Stimulated activated CD4-positive, alpha-beta T cell treated with anti-CD3 and anti-CD28 coated beads, Interleukin-15, amount 100 ng/mL, for 1 hour (primary cell): ENCODE results near the gene ODAD3.
"Not testable (repeated sequence)": the region's sequence is repeated elsewhere in the genome, so short reads cannot be mapped to it uniquely, and the experiment has no call there.

Experiments
- DNase-seq, 2 donors: peaks; one replicate each; pipeline ENCODE4 v3.0.0-alpha.2; 2020; ENCODE audit warnings: low read depth in 1 of 2, low spot score in 1 of 2

Gene ODAD3

DNA sequence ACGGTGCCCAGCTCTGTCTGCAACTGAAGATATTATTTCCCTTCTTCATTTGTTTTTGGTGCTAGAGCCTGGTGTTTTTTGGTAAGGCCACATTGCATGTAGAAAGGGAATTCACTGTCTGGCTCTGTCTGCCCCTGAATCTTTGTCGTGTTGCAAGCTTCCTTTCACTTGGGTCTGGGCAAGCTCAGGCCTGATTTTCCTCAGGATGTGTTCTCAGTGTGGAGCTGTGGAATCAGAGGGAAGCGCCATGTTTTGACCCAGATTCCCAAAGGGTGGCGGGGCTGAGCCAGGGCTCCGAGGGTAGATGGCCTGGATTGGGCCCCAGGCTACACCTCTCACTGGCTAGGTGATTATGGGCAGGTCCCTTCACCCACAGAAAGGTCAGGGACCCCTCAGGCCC is 9.1 kb upstream of the ODAD3 start:
- no peak for DNase-seq

DNA sequence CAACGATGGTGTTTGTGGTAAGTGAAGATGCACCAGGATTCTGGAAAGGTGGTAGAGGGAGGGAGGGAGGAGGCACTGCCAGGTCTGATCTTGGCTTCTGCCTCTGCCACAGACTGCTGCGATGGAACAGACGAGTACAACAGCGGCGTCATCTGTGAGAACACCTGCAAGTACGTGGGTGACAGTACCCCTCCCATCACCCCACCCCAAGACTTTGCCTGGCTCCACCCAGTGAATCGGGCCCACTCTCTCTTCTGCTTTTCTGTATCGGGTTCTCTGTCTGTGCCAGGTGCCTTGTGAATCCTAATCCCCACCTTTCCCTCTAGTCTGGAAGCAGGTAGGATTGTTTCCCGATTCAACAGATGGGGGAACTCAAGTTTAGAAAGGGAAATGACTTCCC is 3.0 kb upstream of the ODAD3 start:
- DNase-seq, result no peak

DNA sequence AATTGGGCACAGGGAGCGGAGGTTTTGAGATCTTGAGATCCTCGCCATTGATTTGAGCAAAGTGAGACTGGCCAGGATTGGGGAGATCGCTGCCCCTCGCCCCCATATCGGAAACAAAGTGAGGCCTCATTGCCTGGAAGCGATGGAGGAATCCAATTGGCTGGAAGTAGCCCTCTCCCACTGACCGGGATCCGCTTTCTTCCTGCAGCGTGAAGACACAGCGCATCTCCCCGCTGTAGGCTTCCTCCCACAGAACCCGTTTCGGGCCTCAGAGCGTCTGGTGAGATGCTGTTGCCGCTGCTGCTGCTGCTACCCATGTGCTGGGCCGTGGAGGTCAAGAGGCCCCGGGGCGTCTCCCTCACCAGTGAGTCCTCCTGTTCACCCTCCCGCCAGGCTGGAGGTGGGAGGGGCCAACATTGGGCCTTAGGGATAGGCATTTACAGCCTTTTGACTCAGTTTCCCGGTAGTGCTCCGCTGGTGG is 952 bp upstream of the ODAD3 start:
- no peak for DNase-seq

DNA sequence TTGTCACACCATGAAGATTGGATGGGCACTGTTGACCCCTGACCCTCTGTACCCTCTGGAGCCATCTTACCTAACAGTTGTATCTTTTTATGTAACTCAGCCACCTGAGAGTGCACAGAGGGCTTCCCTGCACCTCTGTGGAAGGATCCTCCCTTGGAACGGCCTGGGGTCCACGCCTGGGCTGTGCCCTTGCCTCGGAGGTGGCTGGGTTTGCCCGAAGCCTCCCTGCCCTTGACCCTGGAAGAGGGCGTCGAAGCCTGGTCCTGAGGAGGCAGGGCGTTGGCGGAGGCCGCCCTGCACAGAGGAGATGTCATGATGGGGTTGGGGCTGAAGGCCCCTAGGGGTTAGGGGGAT is 241 bp downstream of the ODAD3 start:
- DNase-seq, result no peak

DNA sequence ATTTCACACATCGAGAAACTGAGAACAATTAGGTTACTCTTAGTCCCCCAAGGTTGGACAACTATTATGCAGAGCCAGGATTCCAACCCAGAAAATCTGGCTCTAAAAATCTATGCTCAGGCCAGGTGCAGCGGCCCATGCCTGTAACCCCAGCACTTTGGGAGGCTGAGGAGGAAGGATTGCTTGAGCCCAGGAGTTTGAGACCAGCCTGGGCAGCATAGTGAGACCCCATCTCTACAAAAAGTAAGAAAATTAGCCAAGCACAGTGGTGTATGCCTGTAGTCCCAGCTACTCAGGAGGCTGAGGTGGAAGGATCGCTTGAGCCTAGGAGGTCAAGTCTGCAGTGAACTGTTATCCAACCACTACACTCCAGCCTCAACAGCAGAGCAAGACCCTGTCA is 1.4 kb downstream of the ODAD3 start:
- DNase-seq, result not testable (repeated sequence)

DNA sequence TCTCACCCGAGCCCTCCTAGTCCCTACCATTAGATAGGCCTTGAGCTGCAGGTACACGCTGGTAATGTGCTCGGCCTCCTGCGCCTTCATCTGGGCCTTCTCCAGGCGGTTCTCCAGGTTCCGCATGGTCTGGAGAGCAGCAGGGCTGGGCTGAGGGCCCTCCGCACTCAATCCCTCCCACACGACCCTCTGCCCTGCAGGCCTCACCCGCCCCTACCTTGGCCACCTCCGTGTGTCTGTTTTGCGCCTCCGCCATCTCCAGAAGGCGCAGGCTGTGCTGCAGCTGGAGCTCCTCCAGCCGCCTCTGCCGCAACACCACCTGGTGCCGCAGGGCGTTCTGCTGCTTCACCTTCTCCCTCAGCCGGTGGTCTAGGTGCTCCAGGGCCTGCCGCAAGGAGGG is 8.3 kb downstream of the ODAD3 start:
- DNase-seq, result no peak

DNA sequence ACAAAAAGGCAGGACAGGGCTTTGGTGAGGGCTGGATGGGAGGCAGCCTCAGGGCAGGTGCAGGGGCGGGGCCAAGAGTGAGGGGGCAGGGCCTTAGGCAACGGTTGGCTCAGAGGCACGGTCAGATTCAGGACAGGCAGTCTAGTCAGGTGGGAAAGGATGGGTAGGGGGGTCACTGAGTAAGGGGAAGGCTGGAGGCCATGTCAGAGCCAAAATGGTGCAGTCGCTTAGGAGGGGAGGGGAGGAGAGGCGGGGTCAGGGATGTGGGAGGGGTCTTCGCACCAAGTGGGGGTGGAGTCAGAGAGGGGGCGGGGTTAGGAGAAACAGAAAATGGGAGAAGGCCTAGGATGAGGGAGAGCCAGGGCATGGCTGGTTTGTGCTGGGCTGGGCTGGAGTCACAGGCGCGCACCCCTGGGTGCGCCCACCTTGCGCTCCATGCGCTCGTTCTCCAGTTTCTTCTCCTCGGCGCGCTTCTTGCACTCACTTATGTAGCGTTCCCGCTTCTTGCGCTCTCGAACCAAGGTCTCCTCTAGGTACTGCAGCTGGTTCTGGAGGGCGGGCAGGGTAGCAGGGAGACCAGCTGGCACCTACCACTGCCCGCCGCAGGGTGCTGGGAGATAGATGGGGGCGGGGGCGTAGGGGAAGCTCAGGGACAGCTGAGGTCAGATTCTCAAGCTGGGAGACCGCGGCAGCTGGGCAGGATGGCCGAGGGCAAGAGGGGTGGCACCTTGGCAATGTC is 9.0 kb downstream of the ODAD3 start:
- no peak for DNase-seq

DNA sequence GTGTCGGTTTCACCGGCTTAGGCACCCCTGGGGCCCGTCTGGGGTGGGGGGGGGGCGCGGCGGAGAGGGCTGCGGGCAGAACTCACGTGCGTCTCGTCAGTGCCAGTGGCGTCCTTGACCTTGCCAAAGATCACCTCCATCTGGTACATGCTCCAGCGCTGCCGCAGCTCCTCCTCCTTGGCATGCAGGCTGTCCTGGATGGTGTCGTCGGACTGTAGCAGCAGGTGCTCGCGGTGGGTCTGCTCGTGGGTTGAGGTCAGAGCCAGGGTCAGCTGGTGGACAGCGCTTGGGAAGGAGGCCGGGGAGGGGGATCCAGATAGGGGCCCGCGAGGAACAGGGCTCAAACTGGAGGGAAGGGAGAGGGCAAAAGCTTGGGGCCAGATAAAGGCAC is 11.1 kb downstream of the ODAD3 start:
- no peak for DNase-seq

DNA sequence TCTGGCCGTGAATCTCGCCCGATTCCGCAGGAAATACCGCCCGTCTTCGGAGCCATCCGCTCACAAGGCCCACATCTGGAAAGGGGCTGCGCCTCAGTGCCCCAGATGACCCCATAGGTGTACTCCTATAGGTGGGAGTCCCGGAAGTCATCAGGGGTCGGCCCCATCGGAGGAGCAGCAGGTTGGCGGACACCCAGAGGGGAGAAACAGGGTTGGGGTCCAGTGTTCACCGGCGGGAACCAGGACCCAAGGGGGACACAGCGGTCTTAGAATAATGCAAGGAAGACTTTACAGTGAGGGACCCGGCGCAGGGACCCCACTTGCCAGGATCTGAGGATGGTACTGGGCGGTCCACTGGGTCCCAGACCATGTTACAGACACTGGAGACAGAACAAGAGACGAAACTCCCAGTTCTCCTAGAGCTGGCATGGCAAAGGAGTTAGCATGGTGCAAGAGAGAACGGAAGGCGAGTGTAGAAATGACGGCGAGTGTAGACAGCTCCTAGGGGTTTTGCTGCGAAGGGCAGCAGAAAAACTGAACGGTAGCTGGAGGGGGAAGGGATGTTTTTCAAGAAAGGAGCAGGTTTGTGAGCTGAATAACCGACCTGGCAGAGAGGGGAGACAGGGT is 11.6 kb downstream of the ODAD3 start:
- DNase-seq, result no peak

DNA sequence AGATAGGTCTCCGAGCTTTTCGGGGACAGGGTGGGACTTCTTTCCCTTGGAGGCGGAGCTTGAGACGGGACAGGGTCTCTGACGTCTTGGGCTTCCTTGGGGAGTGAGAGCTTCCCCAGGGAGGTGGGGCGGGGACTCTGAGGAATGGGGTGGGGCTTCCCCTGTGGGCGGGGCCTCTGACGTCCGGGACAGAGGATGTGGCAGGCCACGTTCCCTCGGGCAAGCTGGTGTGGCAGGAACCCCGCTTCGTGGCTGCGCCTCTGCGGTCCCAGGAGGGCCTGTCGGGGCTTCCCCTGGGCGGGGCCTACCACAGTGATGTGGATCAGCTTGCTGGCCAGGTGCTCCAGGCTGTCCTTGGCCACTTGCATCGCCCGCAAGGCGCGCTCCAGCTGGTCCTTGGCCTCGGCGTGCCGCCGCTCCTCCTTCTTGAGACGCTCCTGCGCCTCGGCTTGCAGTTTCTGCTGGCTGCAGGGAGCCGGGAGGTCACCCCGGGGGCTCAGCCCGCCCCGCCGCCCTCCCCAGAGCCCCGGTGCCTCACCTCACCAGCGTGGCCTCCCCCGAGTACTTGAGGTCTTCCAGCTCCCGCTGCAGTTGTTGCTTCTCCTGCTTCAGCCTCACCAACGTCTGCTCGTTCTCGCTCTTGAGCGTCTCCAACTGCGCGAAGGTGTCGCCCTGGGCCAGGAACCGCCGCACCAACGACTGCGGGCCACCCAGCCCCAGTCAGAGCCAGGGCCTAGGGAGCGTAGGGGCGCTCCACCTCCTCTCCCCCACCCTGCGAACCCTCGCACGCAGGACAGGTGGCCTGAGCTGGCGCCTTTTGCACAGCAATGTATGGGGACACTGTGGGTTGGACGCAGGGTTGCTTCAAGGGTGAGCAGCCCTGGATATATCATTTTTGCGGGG is 12.5 kb downstream of the ODAD3 start:
- peak; percentile 24 to 39 for DNase-seq

DNA sequence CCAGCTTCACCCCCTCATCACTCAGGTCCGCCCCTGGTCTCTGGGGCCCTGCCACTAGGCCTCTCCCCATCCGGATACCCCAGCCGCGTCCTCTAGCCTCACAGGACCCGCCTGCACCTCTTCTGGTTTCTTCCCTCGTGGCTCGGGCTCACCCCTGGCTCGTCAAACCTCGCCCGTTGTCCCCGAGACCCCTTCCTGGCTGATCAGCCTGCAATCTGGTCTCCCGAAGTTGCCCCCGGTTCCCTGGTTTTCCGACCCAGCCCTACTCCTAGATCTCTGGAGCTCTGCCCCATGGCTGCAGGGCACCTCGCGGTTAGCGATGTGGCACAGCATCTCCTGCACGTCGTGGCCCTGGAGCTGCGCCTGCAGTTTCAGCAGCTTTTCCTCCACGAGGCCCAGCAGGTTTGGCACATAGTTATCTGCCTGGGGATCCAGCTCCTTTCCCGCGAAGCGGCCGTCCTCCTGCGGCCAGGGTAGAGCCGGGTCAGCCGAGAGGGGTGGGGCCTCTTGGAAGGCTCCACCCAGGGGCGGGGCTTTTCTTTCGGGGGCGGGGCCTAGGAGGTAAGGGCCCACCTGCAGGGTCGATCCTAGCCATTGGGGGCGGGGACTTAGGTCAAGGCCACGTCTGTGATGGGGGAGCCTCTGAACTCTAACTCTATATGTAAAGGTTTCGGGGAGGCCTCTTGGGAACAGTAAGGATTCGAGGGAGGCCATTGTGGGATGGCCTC is 13.4 kb downstream of the ODAD3 start:
- DNase-seq, result no peak

DNA sequence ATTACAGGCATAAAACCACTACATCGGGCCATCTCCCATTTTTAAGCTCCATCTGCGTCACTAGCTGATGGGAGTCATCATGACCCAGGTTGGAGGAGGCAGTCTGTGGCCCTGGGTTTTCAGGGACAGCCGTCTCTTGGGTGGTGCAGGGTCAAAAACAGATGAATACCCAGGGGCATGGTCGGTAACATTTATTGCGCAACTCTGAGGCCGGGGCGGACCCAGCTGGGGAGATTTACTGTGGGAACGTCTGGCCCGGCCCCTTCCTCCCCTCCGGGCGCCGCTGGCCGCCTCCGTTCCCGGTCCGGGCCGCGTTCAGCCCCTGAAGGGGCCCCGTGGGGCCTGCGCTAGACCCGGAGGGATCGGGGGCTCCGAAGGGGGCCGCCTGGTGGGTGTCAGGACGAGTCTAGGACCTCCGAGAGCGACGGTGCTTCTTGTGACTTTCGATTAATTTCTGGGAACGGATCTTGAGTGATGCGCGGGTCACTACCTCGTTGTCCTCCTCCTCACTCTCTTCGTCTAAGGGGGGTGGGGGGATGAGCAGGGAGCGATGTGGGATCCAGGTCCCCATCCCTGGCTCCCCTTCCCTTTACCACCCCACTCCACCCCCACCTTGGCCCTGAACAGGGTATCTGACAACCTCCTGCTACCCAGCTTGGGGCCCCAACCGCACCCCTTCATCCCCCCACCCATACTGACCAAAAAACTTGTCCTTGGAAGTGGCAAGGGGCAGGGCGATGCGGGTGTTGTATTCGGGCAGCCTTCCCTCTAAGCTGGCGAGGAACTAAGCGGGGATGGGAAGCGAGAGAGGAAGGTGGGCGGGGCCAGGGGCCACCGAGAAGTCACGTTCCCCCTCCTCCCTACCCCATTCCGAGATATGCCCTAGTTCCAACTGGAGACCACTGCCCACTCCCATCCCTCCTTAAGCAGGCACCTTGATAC is 14.2 kb downstream of the ODAD3 start:
- no peak for DNase-seq

DNA sequence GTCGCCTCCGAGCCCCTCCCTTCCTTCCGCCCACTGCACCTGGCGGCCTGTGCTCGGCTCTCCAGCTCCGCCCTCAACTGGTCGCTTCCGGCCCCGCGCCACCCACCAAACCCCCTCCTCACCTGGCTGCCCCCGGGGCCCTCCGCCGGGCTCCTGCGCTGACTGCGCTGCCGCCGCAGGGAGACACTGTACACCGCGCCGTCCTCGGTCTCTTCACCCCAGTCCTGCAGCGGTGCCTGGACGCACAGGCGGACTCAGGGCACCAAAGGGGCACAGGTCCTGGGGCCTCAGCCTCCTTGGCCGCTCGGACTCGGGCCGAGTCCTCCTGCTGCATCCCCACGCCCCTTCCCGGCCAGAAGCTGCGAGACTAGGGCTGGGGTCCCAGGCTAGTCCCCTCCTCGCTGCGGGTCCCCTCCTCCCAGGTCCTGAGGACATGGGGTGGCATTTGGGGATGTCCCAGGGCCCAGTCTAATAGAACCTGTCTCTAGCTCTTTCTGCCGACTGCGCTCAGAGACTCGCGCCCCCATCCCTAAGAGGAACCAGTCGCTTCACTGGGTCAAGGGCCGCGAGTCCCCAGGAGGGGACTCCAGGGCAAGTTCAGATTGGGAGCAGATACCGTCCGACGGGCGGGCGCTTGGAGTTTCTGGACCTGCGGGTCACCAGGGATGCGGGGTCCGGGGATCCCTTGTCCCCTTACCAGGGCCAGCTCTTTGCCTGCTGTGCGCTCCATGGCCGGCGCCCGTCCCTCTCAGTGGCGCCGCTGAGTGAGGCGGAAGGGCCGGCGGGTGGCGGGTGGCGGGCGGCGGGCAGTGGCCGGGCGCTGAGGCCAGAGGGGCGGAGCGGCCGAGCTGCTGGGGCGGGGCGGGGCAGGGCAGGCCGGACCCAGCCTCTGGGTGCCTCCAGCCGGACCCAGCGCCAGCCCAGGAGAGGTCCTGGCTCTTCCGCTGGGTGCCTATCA is 16.1 kb downstream of the ODAD3 start, which contains the start of gene RGL3:
RGL3 (minus strand) TSS at position 766 of the 958 bp plus-strand sequence; CDS start at position 730, 36 bp downstream.
- no peak for DNase-seq

DNA sequence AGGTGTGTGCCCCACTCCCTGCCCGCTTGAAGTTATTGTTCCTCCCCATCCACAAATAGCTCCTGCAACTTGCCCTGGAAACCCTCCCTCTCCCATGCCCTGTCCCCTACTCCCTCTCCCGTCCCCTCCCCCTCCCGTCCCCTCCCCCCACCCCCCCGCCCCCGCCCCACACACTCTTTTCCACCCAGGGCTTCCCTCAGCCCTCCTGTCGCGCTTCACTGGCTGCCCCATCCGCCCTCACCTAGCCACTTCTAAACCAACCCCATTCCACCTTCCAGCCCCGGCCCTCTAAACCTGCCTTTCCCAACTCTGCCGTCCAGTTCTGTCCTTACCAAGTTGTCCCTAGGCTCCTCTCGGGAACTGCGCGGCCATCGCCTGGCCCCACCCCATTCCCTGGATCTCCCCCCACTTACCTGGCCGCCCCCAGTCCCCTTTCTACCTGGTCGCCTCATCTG is 16.8 kb downstream of the ODAD3 start:
- DNase-seq, result no peak

DNA sequence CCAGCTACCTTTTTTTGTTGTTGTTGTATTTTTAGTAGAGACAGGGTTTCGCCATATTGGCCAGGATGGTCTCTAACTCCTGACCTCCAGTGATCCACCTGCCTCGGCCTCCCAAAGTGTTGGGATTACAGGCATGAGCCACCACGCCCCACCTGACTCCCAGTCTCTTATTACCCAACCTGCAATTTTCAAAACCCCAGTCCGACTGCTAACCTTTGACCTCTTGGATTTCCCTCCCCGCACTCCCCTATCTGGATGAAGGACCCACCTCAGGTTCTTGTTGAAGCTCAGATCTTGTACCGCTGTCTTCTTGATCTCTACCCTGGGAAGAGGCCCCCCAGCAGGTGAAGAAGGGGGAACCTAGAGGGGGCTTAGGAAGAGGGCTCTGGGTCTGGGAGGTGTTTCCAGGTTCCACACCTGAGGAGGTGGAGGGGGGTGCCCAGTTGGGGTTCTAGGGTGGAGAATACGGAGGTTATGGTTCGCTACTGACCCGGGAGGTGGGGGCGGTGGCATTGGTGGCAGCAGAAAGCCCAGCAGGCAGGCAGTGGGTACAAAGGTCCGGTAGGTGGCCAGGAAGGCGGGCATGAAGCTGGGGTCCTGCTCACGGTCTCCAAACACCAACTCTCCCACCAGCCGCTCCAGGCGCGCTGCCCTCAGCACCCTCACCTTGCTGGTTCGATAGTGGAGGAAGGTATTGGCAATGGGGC is 18.4 kb downstream of the ODAD3 start:
- no peak for DNase-seq

DNA sequence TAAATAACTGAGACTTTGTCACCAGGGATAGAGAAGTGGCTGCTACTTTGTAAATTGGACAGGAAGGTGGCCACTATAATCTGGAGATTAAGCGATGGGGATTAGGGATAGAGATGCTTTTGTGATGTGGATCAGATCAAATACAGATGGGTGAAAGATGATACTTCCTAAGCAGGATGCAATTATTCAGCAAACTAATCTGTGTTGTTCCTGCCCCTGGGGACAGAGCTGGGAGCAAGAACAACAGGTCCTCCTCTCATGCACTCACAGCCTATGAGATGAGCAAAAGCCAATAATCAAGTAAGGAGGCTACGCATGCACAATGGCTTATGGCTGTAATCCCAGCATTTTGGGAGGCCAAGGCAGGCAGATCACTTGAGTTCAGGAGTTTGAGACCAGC is 20.4 kb downstream of the ODAD3 start:
- no peak for DNase-seq

DNA sequence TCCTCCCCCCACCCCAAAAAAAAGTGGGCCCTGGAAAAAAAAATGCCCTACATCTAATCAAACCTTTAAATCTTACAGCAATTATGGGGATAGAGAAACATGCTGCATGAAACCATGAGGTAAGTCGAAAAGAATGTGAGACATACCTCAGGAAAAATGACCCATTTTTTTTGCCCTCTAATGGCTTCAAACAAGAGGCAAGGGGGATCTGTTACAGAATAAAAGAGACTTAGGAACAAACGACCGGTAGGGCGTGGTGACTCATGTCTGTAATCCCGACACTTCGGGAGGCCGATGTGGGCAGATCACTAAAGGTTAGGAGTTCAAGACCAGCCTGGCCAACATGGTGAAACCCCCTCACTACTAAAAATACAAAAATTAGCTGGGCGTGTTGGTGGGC is 24.2 kb downstream of the ODAD3 start:
- no peak for DNase-seq

DNA sequence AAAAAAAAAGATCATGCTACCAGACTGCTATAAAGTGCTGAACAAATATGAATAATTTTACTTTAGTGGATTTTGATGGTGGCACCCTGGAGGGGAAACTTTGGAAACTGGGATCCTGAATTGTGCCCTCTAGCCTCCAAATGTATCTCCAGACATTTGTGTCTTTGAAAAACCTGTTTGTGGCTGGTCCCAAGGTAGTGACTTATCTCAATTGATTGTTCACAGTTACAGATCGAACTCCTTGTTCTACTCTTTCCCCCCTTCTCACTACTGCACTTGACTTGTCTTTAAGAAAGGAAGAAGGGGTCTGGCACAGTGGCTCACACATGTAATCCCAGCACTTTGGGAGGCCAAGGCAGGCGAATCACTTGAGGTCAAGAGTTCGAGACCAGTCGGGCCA is 26.3 kb downstream of the ODAD3 start:
- no peak for DNase-seq
